GM19025 (cell line): ENCODE data around the gene FBLL1.
A peak's percentile ranks its signal among the peaks of the same experiment; 100 is the strongest.
"Not testable (repeated sequence)": the region's sequence is repeated elsewhere in the genome, so short reads cannot be mapped to it uniquely, and the experiment has no call there.

Experiments used
- ATAC-seq: cut with Tn5 transposase; IDR thresholded peaks from one replicate; pipeline ENCODE4 v1.9.1; 2021; ENCODE audit warnings: mild to moderate bottlenecking, low read depth, moderate library complexity; ENCODE audit not compliant: unreplicated experiment

The FBLL1 gene

DNA sequence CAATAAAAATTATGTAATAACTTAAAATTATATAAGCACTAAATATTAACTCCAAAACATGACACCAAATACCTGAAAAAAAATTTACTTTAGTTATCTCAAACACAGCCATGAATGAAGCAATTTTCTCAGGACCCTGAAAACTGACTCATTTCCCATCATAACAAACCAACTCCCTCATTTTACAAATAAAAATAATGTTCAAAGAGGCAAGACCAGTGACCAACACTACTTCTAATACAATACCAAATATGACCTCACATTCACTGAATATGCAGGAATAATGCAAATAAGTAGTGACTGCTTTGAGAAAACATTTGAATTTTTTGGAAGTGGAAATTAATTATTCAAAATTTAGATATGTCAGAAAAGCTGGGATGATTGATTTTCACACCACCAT is 21.6 kb downstream of the FBLL1 start:
- ATAC-seq = no peak

DNA sequence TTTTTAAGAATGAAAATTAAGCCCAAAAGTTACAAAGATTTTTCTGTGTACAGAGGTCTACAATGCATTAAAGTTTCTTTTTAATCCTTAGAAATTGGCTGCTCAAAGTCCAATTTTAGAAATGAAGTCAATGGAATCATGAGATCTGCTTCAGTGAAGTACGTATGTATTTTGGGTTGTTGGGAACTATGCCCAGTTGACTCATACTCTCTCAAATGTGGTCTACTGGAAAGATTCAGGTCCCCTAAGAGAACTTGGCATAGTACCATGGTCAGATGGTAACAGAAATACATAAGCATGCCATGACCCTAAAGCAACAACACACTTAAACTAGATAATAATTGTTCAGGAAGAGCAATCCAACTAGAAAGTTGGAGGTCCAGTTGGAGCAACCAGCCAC is 23.0 kb downstream of the FBLL1 start:
- ATAC-seq = no peak

DNA sequence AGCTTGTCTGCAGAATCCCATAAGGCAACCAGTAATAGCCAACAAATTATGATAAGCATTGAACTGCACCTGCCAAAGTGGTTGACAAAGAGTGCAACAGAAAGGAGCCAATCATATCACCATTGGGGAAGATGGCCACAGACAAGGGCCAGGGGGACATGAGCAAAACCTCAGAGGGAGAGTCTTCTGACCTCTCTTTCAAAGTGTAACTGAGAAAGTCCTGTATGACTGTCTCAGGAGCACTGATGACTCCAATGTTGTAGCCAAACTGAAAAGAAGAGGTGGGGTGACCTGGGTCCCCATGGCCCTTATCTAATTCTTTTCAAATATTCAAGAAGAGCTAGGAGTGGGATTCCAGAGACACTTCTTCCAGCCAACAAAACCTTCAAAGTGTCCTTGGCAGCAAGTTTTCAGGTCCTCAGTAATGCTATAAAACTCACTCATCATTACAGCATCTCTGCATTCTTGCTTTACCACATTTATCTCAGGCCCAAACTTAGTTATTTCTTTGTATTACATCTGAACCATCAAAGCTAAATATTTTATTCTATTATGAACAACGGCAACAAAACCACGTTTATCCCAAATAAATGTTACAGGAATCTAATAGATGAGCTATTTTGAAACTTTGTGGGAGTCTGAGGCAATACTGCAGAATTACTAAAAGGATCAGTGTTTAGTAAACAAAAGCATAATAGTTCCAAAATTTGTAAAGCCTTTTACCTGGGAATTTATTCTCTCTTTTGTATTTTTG is 24.4 kb downstream of the FBLL1 start:
- ATAC-seq = no peak

DNA sequence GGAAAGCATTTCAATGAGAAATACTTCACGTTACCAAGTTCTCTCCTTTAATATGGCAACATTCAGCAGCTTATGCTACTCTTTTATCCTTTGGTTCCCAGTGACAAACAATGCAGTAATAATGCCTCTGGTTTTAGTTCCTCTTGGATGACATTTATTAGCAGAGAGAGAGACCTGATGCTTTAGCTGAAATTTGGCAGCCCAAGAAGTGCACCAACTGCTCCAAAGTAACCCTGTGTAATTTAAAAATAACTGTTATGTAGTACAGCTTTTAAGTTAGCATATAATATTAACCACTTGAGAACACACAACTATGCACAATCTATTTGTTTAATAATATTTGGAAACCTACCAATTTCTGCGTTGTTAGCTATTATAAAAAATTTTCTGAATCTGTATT is 28.3 kb downstream of the FBLL1 start:
- ATAC-seq = no peak

DNA sequence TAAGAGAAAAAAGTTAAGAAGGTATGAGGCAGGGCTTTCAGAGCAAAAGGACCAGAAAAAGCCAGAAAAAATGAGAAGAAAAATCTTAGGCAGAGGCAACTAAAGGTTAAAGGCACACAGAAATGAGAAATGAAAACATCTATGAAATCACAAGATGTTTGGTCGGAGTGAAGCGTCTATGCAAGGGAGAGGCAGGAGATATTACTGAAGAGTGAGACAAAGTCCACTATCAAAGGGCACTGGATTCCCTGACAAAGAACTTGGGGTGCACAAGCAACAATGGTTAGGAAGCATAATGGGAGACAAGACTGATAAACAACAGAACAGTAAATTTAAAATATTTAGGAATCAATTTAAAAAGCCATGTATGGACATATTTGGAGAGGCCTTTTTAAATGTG is 33.2 kb downstream of the FBLL1 start:
- no peak for ATAC-seq

DNA sequence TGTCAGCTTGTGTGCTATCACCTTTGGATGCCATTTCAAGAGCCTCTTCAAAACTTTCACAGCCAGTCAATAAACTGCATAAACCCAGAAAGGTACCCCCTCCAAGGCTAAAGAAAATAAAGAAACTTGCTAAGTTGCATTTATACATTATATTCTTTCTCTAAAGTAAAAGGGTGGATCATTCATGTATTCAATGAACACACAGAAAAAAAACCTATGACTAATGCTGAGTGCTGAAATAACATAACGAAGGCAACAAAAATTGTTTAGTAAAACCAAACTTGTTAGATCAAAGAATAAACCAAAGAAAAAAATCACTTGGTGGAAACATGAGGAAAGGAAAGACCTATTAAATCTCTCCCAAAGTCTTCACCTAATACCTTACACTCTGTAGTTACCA is 34.9 kb downstream of the FBLL1 start:
- no peak for ATAC-seq

DNA sequence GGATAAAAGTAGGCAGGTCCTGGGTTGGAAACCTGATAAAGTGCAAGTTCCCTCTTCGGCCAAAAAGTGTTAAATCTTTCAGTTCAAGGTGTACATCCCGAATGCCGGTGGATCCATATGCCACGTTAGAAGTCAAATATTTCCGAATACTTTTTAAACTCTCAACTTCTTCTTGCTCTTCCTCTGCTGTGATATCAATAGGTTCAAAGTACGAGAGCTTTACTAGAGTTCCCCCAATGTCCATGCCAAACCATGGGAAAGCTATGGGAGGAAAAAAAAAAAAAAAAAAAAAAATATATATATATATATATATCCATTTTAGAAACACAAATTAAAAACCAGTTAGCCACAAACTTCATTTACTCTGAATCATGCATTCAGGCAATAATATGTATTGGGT is 39.6 kb downstream of the FBLL1 start:
- ATAC-seq = no peak

DNA sequence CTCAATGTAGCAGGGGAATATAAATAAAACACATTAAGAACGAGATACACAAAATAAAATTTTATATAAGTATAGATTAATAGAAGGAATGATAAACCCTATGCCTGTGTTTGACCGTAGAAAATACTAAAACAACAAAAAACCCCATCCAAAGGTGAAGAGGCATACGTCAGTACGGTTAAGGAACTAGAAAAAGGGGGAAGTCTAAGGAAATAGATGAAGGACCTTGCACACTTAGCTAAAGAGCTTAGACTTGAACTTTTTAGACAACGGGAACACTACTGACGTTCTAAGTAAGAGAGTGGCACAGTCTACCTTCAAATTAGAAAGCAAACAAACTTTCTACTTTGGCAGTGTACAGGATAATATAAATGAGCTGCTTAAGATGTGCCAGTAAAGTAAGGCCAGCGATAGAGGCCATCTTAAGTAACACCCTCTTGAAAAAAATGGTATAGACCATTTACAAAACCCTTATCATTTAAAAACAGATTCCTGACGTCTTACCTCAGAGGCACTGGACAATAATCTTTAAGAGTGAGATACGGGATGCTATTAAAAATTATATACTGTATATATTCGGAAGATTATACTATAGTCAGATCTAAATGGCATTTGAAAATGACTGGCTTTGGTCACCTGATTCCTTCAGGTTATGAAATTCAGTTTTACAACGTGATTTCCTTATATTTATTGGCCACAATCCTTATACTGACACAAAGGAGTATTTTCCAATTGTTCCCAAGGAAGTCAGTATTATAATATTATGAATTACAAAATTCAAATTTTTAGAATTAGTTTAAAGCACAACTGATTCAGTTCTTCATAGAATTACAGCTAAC is 41.6 kb downstream of the FBLL1 start:
- ATAC-seq = no peak

DNA sequence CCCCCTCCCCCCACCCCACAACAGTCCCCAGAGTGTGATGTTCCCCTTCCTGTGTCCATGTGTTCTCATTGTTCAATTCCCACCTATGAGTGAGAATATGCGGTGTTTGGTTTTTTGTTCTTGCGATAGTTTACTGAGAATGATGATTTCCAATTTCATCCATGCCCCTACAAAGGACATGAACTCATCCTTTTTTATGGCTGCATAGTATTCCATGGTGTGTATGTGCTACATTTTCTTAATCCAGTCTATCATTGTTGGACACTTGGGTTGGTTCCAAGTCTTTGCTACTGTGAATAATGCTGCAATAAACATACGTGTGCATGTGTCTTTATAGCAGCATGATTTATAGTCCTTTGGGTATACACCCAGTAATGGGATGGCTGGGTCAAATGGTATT is 44.6 kb downstream of the FBLL1 start:
- not testable (repeated sequence) for ATAC-seq

DNA sequence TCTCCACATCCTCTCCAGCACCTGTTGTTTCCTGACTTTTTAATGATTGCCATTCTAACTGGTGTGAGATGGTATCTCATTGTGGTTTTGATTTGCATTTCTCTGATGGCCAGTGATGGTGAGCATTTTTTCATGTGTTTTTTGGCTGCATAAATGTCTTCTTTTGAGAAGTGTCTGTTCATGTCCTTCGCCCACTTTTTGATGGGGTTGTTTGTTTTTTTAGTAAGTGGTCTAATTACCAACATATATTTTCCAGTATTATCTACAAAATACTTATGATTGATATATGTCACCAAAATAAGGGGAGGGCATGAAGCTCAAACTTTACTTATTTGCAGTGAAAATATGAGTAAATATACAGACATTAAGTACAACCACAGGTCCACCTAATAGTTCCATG is 45.1 kb downstream of the FBLL1 start:
- ATAC-seq = not testable (repeated sequence)

DNA sequence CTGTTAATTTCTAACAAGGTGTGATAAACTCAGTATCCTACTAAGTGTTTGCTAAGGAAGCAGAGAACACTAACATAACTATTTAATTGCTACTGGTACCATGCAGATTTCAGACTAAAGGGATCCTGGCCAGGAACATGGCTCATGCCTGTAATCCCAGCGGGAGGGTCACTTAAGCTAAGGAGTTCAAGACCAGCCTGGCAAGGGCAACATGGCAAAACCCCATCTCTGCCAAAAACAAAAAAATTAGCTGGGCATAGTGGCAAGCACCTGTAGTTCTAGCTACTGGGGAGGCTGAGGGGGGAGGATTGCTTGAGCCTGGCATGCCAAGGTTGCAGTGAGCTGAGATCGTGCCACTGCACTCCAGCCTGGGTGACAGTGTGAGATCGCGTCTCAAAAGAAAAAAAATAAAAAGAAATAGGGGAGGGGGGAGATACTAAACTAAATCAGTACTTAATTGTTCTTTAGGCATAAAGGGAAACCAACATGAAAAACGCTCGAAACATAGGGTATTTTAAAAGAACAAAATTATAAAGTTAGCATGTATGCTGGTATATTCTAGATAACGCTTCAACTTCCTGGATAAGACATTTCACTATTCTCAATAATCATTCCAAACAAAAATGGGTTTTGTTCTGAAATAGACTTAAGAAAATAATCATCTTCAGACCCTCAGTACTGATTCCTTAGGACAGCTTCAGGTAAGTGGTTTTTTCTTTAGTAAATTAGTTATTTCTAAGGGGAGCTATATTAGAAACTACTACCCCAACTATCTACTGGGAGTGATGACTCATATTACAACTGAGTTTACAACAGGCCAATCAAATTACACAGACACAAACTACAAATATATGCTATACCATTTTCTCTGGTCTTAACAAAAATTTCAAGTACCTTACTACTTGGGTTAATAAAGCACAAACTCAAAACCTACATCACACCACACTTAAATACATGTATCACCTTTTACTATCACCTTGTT is 46.6 kb downstream of the FBLL1 start:
- no peak for ATAC-seq

DNA sequence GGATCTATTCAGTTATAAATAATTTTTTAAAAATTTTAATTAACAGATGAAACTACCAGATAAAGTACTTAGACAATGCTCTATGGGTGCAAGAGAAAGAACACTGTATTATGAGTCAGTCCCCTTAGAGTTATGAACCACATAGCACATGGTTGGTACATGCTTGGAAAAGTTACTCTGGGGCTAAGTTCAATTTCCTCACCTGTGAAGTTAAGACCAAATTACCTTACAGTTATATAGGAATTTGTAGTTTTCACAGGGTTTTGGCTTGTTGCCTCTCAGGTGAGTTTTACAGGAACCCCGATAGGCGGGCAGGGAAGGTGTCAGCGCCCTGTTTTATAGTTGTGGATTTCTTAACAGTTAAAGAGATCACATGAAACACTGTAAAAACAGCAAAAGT is 48.9 kb downstream of the FBLL1 start:
- ATAC-seq = no peak

DNA sequence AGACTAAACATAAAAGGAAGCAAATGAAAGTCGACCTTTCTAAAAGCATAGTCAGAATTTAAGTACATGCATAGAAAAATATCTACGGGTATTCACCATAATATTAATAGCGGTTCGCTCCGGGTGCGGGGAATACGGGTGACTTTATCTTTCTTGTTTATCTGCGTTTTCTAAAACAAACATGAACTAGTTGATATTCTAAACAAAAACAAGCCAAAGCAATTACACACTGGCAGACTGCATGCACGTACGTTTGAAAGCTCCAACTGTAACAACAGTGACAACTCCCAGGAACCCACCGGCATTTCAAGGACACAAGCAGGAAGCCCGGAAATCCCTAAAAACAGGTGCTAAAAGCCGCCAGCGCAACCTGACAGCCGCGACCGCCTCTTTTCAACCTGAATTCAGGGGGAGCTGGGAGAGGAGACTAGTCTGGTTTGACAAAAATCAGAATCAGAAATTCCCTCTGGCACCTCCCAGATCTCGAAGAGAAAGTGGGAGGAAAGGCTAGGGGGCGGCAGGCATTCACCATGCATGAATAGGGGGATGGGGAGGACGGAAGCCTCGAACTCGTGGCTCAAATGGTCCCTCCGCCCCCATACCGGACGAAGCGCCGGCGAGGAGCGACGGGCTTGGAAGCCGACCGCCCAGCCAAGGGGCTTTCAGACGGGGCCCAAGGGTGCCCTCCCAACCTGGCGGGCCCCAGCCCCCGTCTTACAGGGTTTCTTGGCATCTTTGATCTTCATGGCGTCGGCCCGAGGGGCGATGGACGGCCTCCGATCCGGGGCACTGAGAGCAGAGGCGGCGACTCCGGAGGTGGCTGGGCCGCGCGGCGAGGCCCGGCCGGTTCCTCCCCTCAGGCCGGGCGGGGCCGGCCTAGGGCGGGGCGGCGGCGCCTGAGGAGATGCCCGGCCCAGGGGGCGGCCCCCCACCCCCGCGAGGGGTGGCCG is 49.7 kb downstream of the FBLL1 start, which contains the start of gene PANK3:
TSS of gene PANK3 (minus strand) at position 831 of the 950 bp plus-strand sequence. CDS start at position 746, 85 bp downstream.
- ATAC-seq = peak; percentile 62

DNA sequence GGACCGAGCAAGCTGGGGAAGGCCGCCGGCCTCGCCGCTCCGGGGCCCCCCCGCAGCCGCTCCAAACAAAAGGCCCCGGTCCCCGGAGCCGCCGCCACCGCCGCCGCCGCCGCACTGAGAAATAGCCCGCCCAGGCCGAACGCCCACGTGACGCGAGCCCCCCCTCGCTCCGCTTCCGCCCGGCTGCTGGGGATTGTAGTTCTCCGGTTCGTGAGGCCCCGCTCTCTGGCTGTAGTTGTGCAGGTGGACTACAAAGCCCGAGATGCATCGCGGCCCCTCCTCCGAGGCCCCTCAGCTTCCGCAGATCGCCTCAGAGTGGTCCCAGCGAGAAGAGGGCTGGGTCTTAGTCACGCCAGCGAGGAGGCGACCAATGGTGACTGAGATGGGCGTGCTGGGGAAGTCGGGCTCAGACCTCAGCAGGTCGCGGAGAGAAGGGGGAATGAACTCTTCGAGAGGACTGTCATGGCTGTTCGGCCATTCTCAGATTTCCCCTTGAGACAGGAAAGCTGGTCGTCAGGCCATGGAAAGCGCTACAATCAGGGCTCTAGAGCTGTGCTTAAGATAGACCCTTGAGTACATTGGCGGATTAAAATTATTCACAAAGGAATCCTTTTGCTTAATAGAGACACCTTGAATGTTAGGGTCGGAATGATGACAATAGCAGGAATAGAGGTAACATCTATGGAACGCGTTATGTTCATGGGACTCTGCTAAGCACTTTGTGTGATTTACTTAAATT is 50.6 kb downstream of the FBLL1 start:
- ATAC-seq = peak; percentile 92

DNA sequence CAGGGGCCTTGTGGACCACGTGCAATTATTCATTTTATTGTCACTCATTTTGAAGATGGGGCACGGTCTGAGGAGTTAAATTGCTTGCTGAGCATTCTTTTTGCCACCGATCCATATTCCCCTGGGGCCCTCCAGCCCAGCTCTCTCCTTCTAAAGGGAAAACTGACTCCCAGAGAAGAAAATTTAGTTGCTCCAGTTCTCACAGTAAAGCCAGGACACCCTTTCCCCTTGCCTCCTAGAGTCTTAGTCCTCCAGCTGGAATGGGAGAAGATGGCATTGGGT is 51.1 kb downstream of the FBLL1 start:
- no peak for ATAC-seq
